ENCODE results near the gene THUMPD2.

Gene THUMPD2

DNA sequence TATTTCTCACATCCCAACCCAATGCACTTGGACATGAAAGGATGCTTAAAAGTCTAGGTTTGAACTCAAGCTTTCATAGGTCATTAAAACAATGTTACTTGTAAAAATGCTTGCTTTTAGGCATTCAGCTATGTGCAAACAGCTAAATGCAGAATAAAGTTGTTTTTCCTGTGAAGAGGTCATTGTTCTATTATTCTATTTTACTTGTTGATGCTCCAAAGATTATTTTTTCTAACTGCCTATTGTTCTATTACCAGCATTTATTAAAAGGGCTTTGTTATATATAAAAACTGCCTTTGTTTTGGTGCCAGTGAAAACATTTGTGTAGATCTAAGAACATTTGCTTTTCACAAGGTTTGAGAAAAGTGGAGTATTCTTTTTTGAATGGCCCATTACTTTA is 64.0 kb downstream of the THUMPD2 start:
- no peak for DNase-seq

- DNase-seq: no peak
Measured at GRCh38 chr2:39712953-39713352, 66.1 kb downstream of the THUMPD2 start.

DNA sequence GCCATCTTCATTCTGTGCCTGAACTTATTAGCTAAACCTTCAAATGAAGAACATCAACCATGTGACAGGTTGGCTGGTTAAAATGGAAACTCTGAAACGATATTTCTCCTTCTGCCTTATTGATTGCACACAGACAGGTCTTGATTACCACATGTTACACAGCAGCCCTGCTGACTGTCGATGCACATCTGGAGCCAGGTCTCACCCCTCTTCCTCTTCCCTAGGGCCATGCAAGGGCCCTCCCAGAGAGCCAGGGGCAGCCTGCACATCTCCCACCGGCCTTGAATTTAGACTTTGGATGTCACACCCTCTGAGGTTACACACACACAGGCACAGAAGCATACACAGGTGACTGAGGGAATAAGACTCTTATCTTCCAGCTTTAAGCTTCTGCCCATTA is 68.3 kb downstream of the THUMPD2 start:
- no peak for DNase-seq

DNA sequence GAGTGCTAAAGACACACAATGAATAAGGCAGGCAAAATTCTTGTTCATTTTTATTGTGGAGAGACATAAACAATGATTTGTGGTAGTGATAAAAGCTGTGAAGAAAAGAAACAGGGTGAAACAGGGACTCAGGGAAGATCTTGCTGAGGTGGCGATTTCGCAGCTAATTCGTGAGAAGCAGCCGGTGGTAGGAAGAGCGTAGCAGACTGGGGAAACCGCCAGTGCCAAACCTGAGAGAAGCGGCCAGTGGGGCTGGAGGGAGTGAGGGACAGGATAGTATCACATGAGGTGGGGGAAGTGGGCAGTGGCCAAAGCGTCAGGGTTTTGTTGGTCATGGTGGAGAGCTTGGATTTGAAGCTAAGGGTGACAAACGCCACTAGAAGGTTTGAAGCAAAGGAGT is 71.1 kb downstream of the THUMPD2 start:
- DNase-seq: no peak

DNA sequence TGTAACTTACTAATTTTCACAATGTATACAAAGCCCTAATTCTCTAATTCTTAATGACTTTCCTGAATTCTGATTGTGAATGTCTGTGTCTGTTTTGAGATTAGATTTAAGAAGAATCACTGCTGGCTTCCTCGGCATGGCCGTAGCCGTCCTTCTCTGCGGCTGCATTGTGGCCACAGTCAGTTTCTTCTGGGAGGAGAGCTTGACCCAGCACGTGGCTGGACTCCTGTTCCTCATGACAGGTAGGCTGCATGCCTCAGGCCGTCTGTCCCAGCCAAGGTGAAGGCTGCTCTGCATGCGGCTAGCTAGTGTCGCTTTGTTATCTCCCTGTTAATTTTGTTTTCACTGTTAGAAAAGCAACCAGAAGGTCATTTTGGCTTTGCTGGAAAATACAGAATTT is 72.1 kb downstream of the THUMPD2 start:
- DNase-seq: no peak

DNA sequence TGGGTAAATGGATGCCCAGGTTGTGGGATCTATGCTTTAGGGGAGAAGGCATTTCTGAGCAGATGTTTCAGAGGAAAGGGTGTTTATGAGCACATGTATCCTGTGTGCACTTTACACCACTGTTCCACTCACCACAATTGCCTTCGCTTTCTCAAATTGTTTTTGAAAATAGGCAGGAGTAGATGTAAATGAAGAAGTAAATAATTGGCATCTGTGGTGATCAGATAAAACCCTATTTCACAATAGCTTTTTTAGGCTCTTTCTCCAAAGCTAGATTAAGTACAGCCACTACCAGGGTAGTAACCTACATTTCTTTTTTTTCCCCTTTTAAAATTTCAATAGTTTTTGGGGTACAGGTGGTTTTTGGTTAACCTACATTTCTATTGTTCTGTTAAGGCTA is 72.7 kb downstream of the THUMPD2 start:
- no peak for DNase-seq

GRCh38 chr2:39705638-39706037 is 73.4 kb downstream of the THUMPD2 start:
- DNase-seq: peak; percentile 32

DNA sequence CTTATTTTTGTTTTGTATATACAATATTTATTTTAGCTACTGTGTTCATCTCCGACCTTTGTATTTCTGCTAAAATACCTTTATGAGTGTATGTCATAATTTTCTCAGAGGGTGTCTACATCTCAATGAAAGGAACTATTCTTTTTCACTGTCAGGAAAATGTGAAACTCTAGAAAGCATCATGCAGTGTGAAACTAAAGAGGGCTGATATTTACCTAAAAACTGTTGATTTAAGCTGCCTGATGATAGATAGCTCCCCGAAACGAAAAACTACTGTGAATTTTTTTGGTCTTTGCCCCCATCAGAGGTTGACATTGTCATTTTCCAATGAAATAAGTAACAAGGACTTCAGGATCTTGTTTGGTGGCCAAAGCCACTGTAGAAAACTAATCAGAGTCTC is 74.5 kb downstream of the THUMPD2 start:
- DNase-seq: no peak

- no peak for DNase-seq
Measured at GRCh38 chr2:39703181-39703872, 75.7 kb downstream of the THUMPD2 start.

- no peak for DNase-seq
Measured at GRCh38 chr2:39701137-39701536, 77.9 kb downstream of the THUMPD2 start.

DNA sequence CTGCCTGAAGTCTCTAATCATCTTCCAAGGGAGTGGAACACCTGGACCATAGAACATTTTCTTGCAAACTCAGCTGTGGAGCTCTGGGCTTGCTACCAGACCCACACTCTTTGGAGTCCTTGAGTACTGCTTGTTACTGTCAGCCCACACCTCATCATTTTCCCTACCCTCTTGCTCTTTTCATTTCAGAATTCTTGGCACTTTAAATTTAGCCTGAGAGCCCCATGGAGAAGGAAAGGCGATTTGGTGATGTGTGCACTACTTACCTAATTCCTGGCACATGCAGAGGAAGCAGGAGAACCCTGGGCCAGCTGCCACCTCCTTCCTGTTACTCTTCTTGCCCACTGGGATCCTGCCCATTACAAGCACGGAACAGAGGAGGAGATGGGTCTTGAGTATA is 81.6 kb downstream of the THUMPD2 start:
- no peak for DNase-seq

DNA sequence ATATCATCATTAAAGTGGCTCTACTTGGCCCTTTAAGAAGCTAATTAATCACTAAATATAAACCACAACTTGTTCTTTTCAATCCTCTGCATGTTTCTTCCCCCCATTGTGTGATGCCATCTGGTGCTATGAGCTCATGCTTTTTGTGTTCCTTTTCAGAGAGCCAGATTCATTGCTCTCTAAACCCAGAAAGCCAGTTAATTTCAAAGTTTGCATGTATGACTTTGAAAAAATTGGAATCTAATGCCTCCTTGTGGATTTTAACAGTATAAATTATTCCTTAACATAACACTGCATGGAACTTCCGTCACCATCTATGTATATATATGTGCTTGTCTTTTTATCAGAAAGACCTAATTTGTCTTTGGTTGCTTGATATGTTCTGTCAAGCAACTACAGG is 82.2 kb downstream of the THUMPD2 start:
- DNase-seq: peak; percentile 47

- peak; percentile 66 for DNase-seq
Measured at GRCh38 chr2:39696101-39696553, 82.9 kb downstream of the THUMPD2 start.

- no peak for DNase-seq
Measured at GRCh38 chr2:39693245-39693644, 85.8 kb downstream of the THUMPD2 start.

GRCh38 chr2:39689876-39690275 is 89.2 kb downstream of the THUMPD2 start:
- DNase-seq: no peak

- DNase-seq: peak; percentile 57
Measured at GRCh38 chr2:39689272-39689841, 89.7 kb downstream of the THUMPD2 start.

DNA sequence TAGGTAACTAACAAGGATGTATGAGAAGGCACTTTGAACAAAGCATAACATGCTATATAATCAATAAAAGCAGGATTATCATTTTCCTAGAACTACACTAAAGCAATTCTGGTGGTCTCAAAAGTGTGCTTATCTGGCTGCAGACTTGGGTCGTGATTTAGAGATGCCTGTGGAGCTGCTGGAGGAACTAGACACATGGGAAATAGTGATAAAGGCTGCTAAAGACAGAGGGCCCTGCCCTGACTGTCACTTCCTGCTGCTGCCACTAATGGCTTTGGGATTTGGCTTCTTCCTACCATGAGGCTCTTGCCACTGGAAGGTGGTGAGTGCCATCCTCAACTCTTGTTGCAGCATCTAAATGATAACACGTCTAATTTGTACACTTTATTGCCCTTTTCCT is 90.9 kb downstream of the THUMPD2 start:
- peak; percentile 3 for DNase-seq

DNA sequence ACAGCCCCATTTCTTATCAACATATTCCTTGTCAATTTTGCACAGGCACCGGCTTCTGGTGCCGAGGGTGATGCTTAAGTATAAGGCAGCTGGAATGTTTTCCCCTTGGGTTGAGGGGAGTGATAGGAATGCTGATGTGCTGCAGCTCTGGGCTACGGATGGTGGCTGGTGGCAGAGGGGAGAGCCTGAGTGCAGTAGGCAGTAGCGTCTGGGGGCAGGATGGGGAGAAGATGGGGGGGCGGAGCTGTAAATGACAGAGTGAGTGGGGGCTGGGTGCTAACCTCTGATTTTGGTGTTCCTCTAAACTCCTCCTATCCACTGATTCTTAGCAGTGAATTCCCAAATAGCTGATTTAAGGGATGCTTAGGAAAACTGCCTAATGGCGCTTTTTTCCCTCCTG is 92.6 kb downstream of the THUMPD2 start:
- DNase-seq: no peak
